Hematopoietic multipotent progenitor cell treated with erythropoietin and hydrocortisone succinate and interleukin-3 and kit ligand, for 6 days (in vitro differentiated cells): ENCODE data around the gene B3GNT3.

Source experiments
- DNase-seq: peaks from one replicate; pipeline ENCODE4 v3.0.0-alpha.2; 2015

The B3GNT3 gene

DNA sequence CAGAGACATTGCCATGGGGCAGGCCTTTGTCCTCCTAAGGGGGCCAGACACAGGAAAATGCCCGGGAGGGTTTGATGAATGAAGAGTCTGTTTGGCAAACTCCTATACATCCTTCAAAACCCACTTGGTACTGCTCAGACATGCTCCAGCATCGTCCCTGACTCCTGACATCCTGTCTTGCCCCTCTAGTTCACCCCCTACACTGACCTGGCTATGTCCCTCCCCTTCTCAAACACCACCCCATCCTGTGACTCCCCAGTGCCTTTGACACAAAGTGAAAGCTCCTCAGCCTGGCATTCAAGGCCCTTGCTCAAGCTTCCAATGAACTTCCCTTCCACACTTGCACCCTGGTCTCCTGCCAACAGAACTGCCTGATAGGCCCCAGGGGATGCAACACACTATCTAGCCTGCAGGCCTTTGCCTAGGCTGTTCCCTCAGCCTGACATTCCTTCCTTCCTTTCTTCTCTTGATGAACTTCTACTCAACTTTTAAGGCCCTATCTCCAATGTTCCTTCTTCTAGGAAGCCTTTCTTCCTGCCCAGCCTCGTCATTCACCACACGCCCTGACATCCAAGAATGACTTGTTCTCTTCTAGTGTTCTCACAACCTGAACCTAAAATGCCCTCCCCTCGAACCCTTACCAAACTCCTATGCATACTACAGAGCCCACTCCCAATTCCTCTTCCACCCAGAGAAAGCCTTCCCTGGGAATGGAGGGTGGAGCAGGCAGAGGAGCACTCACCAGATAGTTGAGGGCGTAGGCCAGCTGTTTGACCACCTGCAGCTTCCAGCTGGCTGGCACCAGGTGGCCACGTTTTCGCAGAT, 40.5 kb downstream of the B3GNT3 start:
- no peak for DNase-seq

DNA sequence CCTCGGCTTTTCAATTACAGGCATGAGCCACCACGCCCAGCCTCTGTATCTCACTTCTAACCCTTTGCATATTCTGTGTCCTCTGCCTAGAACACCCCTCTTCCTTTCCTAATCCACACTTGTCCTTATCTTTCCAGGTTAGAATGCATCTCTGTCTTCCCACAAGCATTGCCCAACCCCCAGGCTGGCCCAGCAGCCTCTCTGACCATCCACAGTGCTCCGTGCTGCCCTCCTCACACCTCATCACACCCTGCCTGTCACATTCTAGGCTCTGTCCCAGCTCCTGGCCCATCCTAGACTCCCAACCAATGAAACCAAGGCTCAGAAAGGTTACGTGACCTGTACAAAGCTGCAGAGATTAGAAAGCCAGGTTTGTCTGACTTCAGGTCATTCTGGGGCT, 41.6 kb downstream of the B3GNT3 start:
- no peak for DNase-seq

DNA sequence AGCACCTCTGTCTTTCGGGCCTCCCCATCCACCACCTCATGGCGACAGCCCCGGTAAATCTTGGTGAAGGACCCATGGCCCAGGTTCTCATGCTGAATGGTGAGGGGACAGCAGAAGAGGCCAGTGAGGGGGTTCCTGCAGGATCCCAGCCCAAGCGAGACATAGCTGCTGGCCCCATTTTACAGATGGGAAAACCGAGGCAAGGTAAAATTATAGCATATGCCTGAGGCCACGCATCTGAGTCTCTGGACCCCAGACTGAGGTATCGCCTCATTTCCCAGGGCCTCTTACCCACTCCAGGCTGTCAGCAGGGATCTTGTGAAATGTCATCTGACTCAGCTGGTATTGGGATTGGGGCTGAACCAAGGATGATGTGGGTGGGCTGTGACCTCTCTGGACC, 43.0 kb downstream of the B3GNT3 start:
- no peak for DNase-seq

DNA sequence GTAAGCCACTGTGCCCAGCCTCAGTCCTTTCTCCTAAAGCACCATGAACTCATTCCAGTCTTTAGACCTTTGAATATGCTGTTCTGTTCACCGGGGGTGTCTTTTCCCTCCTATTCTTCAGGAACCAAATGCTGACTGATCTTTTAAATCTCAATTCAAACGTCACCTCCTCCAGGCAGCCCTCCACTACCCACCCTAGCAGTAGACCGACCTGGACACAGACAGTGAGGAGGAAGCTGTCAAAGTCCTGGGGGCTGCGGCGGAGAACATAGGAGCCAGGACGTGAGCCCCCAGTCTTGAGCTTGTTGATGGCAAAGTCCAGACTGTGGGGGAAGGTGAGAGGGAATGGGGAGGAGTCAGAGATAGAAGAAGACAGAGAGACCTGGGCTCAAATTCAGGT, 45.1 kb downstream of the B3GNT3 start:
- no peak for DNase-seq

DNA sequence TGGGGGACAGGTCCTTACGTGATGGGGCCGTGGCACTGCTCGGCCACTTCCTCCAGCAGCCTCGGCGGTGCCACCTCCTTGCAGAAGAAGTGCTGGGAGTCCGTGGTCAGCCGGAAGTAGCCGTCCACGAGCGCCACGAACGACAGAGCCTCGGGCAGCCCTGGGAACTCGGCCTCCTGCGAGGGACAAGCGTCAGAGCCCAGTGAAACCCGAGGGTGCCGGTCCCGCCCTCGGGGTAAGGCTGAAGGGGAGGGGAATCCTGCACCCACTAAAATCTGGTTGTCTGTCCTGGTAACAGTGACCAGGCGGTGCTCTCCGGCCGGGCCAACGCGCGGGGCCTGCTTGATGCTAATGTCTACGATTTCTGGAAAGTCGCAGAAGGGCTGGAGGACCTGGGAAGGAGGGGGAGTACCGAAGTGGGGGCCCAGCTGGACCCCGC, 46.5 kb downstream of the B3GNT3 start:
- no peak for DNase-seq

DNA sequence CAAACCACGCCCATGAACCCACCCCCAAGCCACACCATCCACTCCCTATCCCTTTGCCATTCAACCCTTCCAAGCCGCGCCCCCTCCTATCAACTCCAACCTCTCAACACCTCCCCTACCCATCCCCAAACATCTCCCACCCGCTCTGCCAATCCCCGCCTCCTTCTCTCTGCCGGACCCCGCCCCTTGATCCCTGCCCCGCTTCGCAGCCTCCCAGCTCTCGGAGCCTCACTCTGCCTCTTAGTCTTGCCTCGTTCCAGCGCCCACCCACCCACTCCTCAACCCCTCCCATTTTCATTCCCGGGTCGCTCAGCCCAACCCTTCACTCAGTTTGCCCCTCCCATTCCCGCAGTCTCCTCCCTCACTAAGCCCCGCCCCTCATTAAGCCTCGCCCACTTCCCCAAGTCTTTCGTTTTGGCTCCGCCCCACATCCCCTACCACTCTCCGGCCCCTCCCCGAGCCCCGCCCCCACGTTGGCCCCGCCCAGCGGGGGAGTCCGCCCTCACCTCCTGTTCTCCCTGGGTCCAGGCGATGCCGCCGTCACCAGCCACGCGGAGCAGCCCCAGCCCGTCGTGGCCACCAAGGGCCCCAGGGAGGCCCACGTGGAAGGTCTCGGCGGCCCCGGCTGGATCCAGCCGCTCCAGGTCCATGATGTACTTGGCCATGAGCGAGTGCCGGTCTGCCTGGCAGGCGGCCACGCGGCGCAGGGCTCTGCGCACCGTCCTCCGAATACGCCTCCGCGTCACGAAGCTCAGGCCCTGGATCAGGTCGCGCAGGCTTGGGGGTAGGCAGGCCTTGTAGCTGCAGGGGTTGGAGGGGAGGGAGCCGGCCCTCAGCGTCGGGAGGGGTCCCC, 47.1 kb downstream of the B3GNT3 start:
- DNase-seq: peak; percentile 74

DNA sequence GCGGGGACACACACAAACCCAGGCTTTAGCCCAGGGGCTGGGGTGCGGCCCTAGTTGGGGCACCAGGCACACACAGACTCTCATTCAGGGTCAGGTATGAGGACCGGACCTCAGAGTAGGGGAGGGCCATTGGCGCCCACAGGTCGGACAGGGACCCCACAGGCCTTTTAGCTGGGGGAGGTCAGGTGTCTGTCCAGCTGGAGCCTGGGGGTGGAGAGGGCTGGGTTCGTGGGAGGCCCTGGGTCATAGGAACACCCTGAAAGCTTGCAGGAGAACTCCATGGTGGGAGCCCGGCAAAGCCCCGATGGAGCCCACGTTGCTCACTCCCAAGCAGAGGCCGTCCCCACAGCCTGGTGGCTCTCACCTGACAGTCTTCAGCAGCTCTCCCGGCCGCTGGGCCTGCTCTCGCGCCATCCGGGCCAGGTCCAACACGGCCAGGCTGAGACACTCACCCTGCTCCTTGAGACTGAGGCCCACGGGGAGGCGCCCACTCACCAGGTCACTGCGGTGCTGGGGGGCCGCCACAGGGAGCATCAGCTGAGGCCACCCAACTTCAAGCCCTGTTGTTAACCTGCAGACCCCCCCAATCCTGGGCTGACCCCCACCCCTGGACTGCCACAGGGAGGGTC, 47.8 kb downstream of the B3GNT3 start:
- no peak for DNase-seq

DNA sequence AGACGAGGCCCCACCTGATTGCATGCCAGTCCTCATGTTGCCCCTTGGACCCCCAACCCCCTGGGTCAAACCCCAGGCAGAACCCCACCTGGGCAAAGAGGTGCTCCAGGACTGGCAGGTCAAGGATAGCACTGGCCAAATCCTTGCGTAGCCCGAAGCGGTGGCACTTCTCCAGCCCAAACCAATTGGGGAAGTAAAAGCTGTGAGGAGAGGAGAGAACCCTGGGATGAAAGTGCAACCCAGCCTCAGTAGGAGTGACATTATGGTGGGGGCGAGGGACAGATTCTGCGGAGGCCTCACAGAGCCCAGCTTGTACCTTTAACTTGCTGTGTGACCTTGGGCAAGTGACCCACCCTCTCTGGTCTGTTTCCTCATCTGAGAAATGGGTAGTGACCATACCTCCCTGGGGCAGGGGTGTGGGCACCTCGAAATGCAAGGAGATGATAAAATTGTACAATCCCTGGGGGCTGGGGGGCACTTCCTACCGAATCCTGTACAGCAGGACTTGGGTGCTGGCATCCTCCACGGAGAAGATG, 48.4 kb downstream of the B3GNT3 start:
- no peak for DNase-seq

DNA sequence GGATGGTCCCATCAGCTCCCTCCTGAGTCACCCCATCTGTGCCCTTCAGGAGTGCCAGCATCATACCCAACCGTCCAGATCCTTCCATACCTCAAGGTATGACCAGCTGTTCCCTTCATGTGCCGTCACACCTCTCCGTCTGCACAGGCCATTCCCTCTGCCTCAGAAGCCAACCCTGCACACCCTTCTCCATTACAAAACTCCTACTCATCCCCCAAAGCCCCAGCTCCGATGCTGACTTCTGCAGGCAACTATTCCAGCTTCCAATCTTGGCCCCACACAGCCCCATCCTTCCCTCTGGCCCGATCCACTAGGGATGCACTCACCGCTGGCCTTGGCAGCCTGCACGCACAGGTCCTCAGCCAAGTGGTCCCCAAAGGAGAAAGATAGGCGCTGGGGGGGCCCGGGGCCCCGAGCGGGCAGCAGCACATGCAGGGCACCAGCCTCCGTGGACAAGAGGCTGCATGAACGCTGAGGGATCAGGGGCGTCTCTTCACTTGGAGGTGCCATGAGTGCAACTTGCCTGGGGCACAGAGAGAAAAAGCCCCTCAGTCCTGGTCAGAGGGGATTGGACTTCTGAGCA, 49.1 kb downstream of the B3GNT3 start:
- no peak for DNase-seq

DNA sequence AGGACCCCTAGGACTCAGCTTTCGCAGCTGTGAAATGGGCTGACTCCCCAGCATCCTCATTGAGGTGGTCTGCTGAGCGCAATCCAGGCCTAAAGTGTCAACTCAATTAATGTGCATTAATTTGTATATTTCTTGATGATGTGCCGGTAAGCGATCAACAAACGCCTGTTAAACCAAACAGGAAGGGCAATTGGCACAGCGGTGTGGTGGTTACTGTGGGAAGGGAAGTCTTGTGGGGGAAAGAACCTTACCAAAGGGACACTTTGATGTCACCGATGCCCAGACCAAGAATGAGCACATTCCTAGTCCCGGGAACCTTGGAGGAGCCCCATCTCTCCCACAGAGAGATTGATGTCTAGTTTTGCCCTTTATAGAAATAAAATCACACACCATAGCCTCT, 51.2 kb downstream of the B3GNT3 start:
- DNase-seq: no peak

DNA sequence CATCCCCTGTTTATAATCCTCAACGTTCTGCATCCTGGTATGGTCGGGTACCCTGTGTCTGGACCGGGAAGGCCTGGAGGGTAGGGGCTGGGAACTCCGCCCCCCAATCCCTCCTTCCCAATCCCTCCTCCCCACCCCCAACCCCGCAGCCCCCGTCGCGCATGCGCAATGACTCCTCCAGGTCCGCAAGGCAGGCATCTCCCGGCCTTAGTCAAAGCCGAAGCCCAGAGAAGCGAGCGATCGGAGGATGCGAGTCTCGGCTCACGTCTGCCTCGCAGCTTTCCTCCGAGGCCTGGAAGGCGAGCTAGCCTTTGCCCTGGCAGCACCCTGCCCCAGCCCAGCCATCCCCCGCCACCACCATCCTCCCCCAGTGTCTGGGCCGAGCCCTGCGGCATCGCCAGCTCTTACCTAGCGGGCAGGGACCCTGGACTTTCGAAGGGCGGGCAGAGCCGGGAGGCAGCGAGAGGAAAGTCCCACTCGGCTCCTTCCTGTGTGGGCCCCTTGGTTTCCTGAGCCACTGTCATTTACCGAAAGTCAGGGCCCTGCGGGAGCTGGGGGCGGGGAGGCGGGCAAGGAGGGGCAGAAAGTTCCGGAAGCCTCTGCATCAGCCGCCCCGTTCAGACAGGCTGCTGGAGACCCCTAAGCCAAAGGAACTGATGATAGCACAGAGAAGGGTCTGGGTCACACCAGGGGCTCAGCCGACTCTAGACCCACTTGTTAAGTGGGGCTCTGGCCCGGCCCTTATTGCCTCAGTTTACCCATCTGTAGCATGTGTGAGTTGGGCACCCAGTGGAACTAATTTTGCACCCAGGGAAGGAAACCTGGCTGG, 52.8 kb downstream of the B3GNT3 start, which contains the start of gene JAK3:
Gene JAK3, minus strand, starts transcription at position 445 of the 829 bp plus-strand sequence. CDS start 3,565 bp downstream, outside the sequence.
- peak; percentile 72 for DNase-seq

DNA sequence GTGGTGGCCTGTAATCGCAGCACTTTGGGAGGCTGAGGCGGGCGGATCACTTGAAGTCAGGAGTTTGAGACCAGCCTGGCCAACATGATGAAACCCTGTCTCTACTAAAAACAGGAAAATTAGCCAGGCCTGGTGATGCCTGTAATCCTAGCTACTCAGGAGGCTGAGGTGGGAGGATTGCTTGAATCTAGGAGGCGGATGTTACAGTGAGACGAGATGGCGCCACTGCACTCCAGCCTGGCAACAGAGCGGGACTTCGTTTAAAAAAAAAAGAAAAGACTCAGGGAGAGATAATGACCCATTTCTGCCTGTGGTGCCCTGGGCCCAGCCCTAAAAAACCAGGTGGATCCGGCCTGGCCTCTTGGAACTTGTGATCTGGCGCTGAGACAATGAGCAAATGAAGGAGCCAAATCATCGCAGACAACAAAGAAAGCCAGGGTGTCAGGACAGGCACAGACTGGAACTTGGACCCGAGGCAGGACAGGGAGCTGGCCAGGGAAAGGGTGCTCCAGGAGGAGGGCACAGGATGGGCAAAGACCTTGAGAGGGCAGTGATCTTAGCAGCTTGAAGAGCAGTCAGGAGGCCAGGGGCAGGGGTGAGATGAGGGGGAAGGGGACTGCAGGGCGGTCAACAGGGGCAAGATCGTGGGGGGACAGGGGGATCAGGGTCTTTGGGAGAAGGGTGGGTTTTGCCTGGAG, 53.8 kb downstream of the B3GNT3 start:
- no peak for DNase-seq

DNA sequence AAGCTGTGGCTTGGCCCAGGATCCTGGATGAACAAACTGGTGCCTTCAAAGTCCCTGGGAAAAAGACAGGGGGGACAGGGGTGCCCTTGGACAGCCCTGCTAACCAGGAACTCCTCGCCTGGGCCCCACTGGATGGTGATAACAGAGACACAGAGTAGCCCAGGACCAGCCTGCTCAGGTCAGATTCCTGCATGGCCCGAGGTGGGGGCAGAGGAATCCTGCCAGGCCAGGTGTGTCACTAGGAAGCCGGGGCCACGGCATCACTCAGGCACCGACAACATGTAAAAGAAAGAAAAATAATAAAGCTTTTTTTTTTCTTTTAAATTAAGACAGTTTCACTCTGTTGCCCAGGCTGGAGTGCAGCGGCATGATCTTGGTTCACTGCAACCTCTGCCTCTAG, 59.1 kb downstream of the B3GNT3 start:
- DNase-seq: no peak

DNA sequence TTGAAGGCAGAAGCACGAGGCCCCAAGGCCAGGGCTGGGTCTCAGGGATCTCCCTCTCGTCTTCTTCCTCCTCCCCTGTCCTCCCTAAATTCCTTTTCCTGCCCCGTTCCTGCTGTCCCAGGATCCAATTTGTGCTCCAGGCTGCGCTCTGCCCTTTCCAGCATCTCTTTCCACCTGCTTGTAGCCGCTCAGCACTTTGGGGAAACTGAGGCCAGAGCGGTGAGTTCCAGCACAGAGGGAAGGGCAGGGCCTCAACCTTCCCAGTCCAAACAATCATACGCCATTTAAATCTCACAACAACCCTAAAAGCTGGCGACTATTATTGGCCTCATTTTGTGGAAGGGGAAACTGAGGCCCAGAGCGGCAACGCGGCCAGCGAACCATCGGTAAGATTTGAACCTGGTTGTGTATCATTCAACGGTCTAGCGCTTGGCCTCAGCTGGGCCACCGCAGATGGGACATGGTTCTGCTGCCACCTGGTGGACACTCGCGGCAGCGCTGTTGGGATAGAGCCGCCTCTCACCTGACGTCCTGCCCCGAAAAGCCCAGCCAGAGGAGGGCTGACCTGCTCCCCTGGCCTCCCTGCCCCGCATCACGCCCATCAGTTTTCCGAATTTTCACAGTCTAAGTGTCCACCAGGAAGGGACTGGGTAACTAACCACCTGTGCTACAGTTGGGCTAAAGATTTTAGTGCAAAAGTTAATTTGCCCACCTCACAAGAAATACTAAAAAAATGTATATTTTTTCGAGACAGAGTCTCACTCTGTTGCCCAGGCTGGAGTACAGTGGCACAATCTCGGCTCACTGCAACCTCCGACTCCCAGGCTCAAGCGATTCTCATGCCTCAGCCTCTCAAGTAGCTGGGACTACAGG, 60.6 kb downstream of the B3GNT3 start:
- peak; percentile 90 for DNase-seq

DNA sequence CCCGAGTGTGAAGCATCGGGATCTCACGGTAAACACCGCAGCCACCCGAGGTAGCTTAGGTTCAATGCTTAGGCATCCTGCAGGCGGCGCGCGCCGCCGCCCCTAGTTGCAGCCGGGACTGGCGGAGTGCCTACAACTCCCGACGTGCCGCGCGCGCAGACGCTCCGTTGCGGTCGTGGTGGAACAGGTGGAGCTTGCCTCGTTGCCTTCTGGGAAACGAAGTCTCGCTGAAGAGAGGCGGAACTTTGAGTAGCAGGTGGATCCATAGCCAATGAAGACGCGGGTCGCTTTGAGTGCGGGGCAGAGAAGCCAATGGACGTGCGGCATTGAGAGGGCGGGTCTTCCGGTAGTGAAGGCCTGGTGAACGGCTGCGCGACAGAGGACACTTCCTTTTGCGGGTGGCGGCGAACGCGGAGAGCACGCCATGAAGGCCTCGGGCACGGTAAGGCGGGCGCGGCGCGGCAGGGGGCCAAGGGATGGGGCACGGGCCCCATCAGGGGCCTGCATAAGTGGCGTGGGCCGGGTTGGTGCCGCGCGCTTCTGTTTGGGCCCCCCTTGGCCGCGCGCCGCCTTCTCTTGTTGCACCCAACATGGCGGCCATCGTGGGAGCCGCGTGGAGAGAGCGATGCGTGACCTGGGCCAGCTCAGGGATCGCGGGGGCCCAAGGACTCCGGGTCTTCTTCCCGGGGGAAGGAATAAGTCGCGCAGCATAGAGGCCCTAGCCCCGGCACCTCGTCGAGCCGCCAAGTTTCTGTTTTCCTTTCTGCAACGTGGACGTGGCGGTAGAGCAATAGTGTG, 64.8 kb downstream of the B3GNT3 start, which contains the start of gene RPL18A:
Gene RPL18A, plus strand, starts transcription at position 378 of the 798 bp plus-strand sequence. Its CDS starts 47 bp downstream, at position 425.
- peak; percentile 100 for DNase-seq

DNA sequence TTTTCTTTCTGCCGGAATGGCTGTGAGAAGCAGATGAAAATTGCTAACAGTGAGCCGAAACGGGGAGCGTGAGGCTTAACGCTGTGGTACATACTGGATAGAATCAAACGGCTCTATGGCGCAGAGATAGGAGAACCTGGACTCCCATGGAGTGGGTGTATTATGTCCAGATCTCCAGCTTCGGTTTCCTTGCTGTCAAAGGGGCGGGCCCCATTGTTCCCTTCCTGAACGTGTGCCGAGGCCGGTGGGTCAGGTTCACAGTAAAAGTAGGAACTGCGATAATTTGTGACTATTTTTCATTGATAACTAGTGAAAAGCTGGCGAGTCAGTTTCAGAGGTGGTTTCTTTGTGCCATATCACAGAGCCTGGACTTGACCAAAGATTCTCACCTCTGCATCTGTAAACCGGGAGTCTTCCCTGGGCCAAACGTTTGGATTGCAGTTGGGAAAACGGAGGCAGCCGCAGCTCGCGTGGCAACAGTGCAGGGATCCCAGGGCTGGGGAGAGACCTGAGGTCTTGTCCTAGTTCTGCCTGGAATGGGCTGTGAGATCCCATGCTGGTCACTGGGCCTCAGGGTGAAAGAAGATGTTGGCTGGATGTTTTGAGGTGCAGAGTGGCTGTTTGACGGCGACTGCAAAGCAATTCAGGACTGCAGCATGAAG, 65.5 kb downstream of the B3GNT3 start:
- peak; percentile 43 for DNase-seq

DNA sequence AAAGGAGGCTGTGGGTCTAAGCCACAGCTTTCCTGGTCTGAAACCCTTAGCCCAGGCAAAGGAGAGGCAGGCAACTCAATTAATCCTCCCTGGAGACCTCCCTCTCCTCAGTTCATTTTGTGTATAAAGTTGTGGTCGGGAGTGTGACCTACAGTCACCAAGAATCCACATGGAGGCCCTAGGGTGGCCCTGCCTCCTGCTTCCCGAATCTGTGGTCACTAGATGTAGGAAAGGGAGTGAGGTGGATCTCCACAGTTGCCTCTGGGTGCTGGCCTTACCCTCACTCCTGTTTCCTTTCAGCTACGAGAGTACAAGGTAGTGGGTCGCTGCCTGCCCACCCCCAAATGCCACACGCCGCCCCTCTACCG, 66.0 kb downstream of the B3GNT3 start:
- DNase-seq: no peak

DNA sequence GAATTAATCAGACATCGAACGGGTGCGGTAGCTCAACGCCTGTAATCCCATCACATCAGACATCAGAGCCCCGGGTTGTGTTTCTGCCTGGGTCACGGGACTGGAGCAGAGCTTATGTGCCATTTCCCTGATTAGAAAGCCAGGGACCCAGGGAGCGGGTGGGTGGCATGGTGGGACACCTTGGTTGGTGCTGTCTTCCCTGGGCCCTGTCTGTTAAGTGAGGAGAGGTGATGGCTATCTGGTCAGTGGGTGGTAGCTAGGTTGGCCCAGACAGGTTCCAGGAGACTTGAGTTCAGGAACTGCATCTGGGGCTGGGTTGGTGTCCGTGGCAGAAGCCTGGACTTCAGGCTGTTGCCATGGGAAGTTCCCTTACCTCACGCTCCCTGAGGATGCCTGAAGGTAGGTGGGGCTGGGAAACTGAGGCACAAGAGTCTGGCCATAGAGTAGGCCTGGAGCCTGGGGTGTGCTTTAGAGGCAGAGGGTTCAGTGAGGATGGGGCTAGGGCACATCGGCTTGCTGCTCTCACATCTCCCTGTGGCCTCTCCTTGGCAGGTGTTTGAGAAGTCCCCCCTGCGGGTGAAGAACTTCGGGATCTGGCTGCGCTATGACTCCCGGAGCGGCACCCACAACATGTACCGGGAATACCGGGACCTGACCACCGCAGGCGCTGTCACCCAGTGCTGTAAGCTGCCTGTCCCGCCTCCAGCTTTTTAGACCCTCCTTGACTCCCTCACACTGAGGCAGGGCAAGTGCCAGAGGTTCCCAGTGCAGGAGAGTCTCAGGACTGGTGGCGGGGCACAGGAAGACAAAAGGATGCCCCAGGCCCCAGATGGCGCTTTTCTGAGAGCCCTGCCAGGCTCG, 66.8 kb downstream of the B3GNT3 start:
- peak; percentile 34 for DNase-seq
